ENCODE results near the gene MMRN2. TPM values are rescaled to one million over a fixed set of nuclear protein-coding genes. Genes with fewer than 3 reads are reported as not detected.
"Not testable (repeated sequence)": the region's sequence is repeated elsewhere in the genome, so short reads cannot be mapped to it uniquely, and the experiment has no call there.

The MMRN2 gene, protein sequence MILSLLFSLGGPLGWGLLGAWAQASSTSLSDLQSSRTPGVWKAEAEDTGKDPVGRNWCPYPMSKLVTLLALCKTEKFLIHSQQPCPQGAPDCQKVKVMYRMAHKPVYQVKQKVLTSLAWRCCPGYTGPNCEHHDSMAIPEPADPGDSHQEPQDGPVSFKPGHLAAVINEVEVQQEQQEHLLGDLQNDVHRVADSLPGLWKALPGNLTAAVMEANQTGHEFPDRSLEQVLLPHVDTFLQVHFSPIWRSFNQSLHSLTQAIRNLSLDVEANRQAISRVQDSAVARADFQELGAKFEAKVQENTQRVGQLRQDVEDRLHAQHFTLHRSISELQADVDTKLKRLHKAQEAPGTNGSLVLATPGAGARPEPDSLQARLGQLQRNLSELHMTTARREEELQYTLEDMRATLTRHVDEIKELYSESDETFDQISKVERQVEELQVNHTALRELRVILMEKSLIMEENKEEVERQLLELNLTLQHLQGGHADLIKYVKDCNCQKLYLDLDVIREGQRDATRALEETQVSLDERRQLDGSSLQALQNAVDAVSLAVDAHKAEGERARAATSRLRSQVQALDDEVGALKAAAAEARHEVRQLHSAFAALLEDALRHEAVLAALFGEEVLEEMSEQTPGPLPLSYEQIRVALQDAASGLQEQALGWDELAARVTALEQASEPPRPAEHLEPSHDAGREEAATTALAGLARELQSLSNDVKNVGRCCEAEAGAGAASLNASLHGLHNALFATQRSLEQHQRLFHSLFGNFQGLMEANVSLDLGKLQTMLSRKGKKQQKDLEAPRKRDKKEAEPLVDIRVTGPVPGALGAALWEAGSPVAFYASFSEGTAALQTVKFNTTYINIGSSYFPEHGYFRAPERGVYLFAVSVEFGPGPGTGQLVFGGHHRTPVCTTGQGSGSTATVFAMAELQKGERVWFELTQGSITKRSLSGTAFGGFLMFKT
- 0.02 and 0.05 TPM in 2 replicates for polyA plus RNA-seq (2012; rRNA removed)
- polyA plus RNA-seq (2012; cell fraction: cytosol; rRNA removed), result not detected in 2 replicates
- polyA plus RNA-seq (2012; cell fraction: nucleus; rRNA removed), result 0.01 and 0.06 TPM in 2 replicates

DNA sequence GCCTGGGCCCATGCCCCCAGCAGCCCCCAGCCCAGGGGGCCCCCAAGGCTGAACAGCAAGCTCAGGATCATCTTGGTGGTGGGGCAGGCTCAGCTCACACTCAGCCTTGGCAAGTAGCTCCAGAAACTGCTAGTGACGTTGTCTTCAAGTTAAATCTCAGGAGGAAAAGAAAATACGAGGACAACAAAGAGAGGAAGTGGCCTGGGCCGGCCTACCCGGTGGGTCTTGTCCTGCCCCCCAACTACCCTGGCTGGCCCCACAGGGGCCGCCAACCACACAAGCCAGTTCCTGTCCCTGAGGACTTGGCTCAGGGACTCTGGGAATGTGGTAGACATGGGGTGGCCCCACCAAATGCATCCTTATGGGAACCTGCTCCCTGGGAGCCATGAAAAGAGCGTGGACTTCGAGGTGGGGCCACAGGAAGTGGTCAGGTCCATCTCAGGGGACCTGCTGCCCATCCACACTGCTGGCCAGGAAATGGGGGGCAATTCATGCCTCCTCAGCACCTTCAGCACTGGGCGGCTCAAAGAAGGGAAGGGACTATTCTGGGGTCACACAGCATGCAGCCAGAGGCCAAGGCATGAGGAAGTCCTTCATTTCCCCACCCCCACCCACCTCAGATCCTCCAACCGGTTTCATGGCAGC lies at the start of gene MMRN2:
MMRN2 (minus strand) TSS at position 145 of the 645 bp plus-strand sequence; CDS start at position 71, 74 bp downstream.
- Histone ChIP-seq H3K4me2 (no peak within 1 kb of the TSS), H3F3A (replicated peaks; ENCODE audit: insufficient read depth) (no peaks in the 10 kb centered on the region), H3K36me3 (replicated peaks in 1 of 2; ENCODE audit: control insufficient read depth in 1 of 2, insufficient read depth in 2 of 2, low read length in 1 of 2) (no peaks in the 10 kb centered on the region), H3K9me2 (no peaks in the 10 kb centered on the region), H3K27me3 (ENCODE audit: insufficient read depth) (no peaks in the 10 kb centered on the region), H3K9me3 (no peaks in the 10 kb centered on the region), H3K4me3 (ENCODE audit: low read depth in 2 of 2, low read length in 1 of 2) (no peak within 1 kb of the TSS), H4K20me1 (ENCODE audit: insufficient read depth) (no peaks in the 10 kb centered on the region), H3K27ac (ENCODE audit: low read depth in 2 of 2, low read length in 1 of 2) (no peak within 1 kb of the TSS), H2AFZ (ENCODE audit: low read depth) (no peak within 1 kb of the TSS), H3K4me1 (ENCODE audit: control insufficient read depth in 1 of 2, insufficient read depth in 2 of 2, low read depth in 1 of 2, low read length in 1 of 2) (peaks cover 6 to 11% of the 10 kb centered on the region in 2 experiments; a peak in 2 of 4 replicates), H3K79me2 (ENCODE audit: insufficient read depth) (no peaks in the 10 kb centered on the region), H3K9ac (no peak within 1 kb of the TSS)
- DNase-seq, result no peak
- WGBS (ENCODE audit: low lambda C conversion rate), result 97% methylated on average over 4 of the region's 9 CpGs
- TF ChIP-seq YY1 (IDR thresholded peaks at IDR 0.05; ENCODE audit: low read depth) (no peak), SIN3A (IDR thresholded peaks at IDR 0.05; ENCODE audit: borderline replicate concordance, low read depth, low read length) (no peak), MEF2A (IDR thresholded peaks at IDR 0.05; ENCODE audit: borderline replicate concordance, low read depth) (no peak), PBX3 (IDR thresholded peaks at IDR 0.05) (no peak), TCF12 (IDR thresholded peaks at IDR 0.05) (no peak), FOXM1 (IDR thresholded peaks at IDR 0.05; ENCODE audit: low read depth) (no peak), RAD21 (IDR thresholded peaks at IDR 0.05; ENCODE audit: low read length) (no peak), NRF1 (IDR thresholded peaks at IDR 0.05; ENCODE audit: low read depth, low read length) (no peak), CHD2 (IDR thresholded peaks at IDR 0.05; ENCODE audit: low read length, partially characterized antibody) (no peak), RCOR1 (IDR thresholded peaks at IDR 0.05; ENCODE audit: low read length) (no peak), FOXJ3 (CRISPR knock-in tag; IDR thresholded peaks at IDR 0.05) (no peak), EP300 (IDR thresholded peaks at IDR 0.05; ENCODE audit: borderline replicate concordance in 1 of 2, low read depth in 1 of 2, low read length in 1 of 2) (no peak), POLR2AphosphoS5 (IDR thresholded peaks at IDR 0.05; ENCODE audit: low read depth, low read length) (no peak), RFX5 (IDR thresholded peaks at IDR 0.05; ENCODE audit: low read length) (no peak), TEAD4 (IDR thresholded peaks at IDR 0.05; ENCODE audit: borderline replicate concordance, insufficient read depth) (no peak)
- TF ChIP-seq, protein P1, sequence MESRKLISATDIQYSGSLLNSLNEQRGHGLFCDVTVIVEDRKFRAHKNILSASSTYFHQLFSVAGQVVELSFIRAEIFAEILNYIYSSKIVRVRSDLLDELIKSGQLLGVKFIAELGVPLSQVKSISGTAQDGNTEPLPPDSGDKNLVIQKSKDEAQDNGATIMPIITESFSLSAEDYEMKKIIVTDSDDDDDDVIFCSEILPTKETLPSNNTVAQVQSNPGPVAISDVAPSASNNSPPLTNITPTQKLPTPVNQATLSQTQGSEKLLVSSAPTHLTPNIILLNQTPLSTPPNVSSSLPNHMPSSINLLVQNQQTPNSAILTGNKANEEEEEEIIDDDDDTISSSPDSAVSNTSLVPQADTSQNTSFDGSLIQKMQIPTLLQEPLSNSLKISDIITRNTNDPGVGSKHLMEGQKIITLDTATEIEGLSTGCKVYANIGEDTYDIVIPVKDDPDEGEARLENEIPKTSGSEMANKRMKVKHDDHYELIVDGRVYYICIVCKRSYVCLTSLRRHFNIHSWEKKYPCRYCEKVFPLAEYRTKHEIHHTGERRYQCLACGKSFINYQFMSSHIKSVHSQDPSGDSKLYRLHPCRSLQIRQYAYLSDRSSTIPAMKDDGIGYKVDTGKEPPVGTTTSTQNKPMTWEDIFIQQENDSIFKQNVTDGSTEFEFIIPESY (IDR thresholded peaks at IDR 0.05; ENCODE audit: borderline replicate concordance, low read depth), result no peak
- ChIA-PET POLR2A (no interaction called here), CTCF (interaction anchor here (1.5 kb wide), 2 partner anchors 12 to 19 kb away, joined by 5 to 6 read pairs; no protein-coding TSS in a partner anchor)

GRCh38 chr10:87007124-87007523 lies 49.7 kb upstream of the MMRN2 start:
- DNase-seq; H2AFZ ChIP-seq (ENCODE audit: low read depth); H4K20me1 ChIP-seq (ENCODE audit: insufficient read depth); H3F3A ChIP-seq (replicated peaks; ENCODE audit: insufficient read depth); H3K79me2 ChIP-seq (ENCODE audit: insufficient read depth); H3K9me3 ChIP-seq; H3K36me3 ChIP-seq (replicated peaks in 1 of 2; ENCODE audit: control insufficient read depth in 1 of 2, insufficient read depth in 2 of 2, low read length in 1 of 2); H3K27ac ChIP-seq (ENCODE audit: low read depth in 2 of 2, low read length in 1 of 2); H3K9ac ChIP-seq; H3K9me2 ChIP-seq; H3K4me3 ChIP-seq (ENCODE audit: low read depth in 2 of 2, low read length in 1 of 2); H3K4me1 ChIP-seq (ENCODE audit: control insufficient read depth in 1 of 2, insufficient read depth in 2 of 2, low read depth in 1 of 2, low read length in 1 of 2); H3K4me2 ChIP-seq; H3K27me3 ChIP-seq (ENCODE audit: insufficient read depth); CTCF ChIA-PET; POLR2A ChIA-PET: not testable (repeated sequence)
- WGBS (ENCODE audit: low lambda C conversion rate), result 88% methylated on average over 1 of the region's 1 CpG
